ENCODE results near the gene JMJD8. TPM values are rescaled to one million over a fixed set of nuclear protein-coding genes. Genes with fewer than 3 reads are reported as not detected.

Gene JMJD8
- 24.8 and 29.7 TPM in 2 replicates for total RNA-seq

GRCh38 chr16:684071-684794 is at the start of gene JMJD8:
Gene JMJD8, minus strand, starts transcription at chr16:684334. Its CDS starts 15 bp downstream, at chr16:684319.

GRCh38 chr16:726438-727290 is 42.5 kb upstream of the JMJD8 start, which contains the start of the genes CCDC78 and HAGHL:
Gene CCDC78, minus strand, starts transcription at chr16:726443. Its CDS starts 76 bp downstream, at chr16:726367.
Gene HAGHL, plus strand, starts transcription at chr16:727106. Its CDS starts 404 bp downstream, at chr16:727510.

GRCh38 chr16:720990-721764 is 37.0 kb upstream of the JMJD8 start, which contains the start of gene ANTKMT:
Gene ANTKMT, plus strand, starts transcription at chr16:721146. Its CDS starts 129 bp downstream, at chr16:721275.

GRCh38 chr16:714558-715476 is 30.7 kb upstream of the JMJD8 start, which contains the start of gene METRN:
Gene METRN, plus strand, starts transcription at chr16:715118. Its CDS starts 172 bp downstream, at chr16:715290.

GRCh38 chr16:705431-706188 is 21.5 kb upstream of the JMJD8 start, which contains the start of gene FBXL16:
Gene FBXL16, minus strand, starts transcription at chr16:705801. Its CDS starts 8,396 bp downstream, at chr16:697405.

GRCh38 chr16:679814-680624 is 4.1 kb downstream of the JMJD8 start, which contains the start of gene STUB1:
Gene STUB1, plus strand, starts transcription at chr16:680410. Its CDS starts 116 bp downstream, at chr16:680526.

GRCh38 chr16:674968-675883 is 8.9 kb downstream of the JMJD8 start, which contains the start of gene RHBDL1:
Gene RHBDL1, plus strand, starts transcription at chr16:675671. Its CDS starts 120 bp downstream, at chr16:675791.

GRCh38 chr16:667780-668518 is 16.2 kb downstream of the JMJD8 start, which contains the start of gene RHOT2:
Gene RHOT2, plus strand, starts transcription at chr16:668132. Its CDS starts 68 bp downstream, at chr16:668200.

GRCh38 chr16:648781-649589 is 35.1 kb downstream of the JMJD8 start, which contains the start of gene WDR90:
Gene WDR90, plus strand, starts transcription at chr16:649365. Its CDS starts 52 bp downstream, at chr16:649417.

GRCh38 chr16:641326-642188 is 42.6 kb downstream of the JMJD8 start, which contains the start of gene MCRIP2:
Gene MCRIP2, plus strand, starts transcription at chr16:641828. Its CDS starts 164 bp downstream, at chr16:641992.

GRCh38 chr16:636206-637080 is 47.7 kb downstream of the JMJD8 start, which contains the start of gene METTL26:
Gene METTL26, minus strand, starts transcription at chr16:636305. Its CDS starts 15 bp downstream, at chr16:636290.

